ENCODE results near the gene FRYL. TPM values are rescaled to one million over a fixed set of nuclear protein-coding genes. Genes with fewer than 3 reads are reported as not detected.

FRYL gene
- total and polyA plus RNA-seq, 2 of the 13 experiments (the other 11 are each of a cell fraction or from before 2014, with no cell fraction given) = 9.7 to 19.6 TPM

DNA sequence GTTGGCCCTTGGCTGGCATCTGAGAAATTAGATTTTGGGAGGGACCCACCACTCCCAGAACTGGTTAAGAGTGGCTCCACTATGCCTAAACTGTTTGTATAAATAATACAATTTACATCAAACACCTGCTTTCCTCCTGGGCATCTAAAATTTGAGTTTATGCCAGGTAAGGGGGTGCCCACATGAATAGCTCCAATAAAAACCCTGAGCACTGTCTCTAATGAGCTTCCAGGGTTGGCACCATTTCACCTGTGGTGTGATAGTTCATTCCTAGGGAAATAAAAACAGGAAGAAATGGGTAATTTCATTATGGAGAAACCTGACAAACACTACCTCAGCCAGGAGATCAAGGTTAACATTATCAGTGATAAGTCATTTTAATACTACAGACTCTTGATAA is 119.7 kb downstream of the FRYL start:
- no peaks in the 10 kb centered on the region for H3K27me3 ChIP-seq (ENCODE audit: control insufficient read depth in 1 of 2, insufficient read depth in 2 of 2, low read length in 2 of 2)
- FAIRE-seq = no peak
- no peak overlapping the region for H3K9ac ChIP-seq (ENCODE audit: insufficient read depth, low read depth, low read length)
- no peaks in the 10 kb centered on the region for H3K79me2 ChIP-seq (ENCODE audit: insufficient read depth, low read length)
- no peak overlapping the region for H2AFZ ChIP-seq (ENCODE audit: low read length)
- H3K4me1 ChIP-seq (ENCODE audit: insufficient read depth, low read length) = no peaks in the 10 kb centered on the region
- intact Hi-C loops (cut with micrococcal nuclease; ENCODE audit: unreplicated experiment) = no loop called here
- no peaks in the 10 kb centered on the region for H3K9me3 ChIP-seq (ENCODE audit: low read length)
- H3K4me3 ChIP-seq (replicated peaks in 1 of 3; ENCODE audit: insufficient read depth in 1 of 3, low read depth in 2 of 3, low read length in 3 of 3) = no peak overlapping the region
- H3K36me3 ChIP-seq (replicated peaks in 1 of 2; ENCODE audit: control insufficient read depth in 1 of 2, insufficient read depth in 2 of 2, low read length in 2 of 2) = no peaks in the 10 kb centered on the region
- no TSS peak for BruUV-seq (replicated peaks)
- ATAC-seq = no peak
- H3K27ac ChIP-seq (ENCODE audit: extremely low read length, insufficient read depth, low read length) = no peak overlapping the region
- in situ Hi-C loops (cut with HindIII; ENCODE audit: extremely low pct_ligation_motif_present, low pct_unique_long_range_greater_than_20kb) = no loop called here
- CTCF ChIA-PET (ENCODE audit: low intra/inter-chr PET ratio, low total read pairs) = no interaction called here
- POLR2A ChIA-PET = no interaction called here
- H4K20me1 ChIP-seq (ENCODE audit: insufficient read depth, low read length) = no peaks in the 10 kb centered on the region
- DNase-seq (ENCODE audit: low spot score) = no peak
- TF ChIP-seq ZFP41 (CRISPR knock-in tag; IDR thresholded peaks at IDR 0.05; ENCODE audit: borderline replicate concordance) = no peak
- no peak for TF ChIP-seq FOXO1 (CRISPR knock-in tag; IDR thresholded peaks at IDR 0.05)
- no peak for TF ChIP-seq ZNF598 (CRISPR knock-in tag; IDR thresholded peaks at IDR 0.05; ENCODE audit: borderline replicate concordance)
- no peak for TF ChIP-seq ZBTB21 (CRISPR knock-in tag; IDR thresholded peaks at IDR 0.05)
- TF ChIP-seq, protein P1, sequence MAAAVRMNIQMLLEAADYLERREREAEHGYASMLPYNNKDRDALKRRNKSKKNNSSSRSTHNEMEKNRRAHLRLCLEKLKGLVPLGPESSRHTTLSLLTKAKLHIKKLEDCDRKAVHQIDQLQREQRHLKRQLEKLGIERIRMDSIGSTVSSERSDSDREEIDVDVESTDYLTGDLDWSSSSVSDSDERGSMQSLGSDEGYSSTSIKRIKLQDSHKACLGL (CRISPR knock-in tag; IDR thresholded peaks at IDR 0.05) = no peak
- TF ChIP-seq, protein P2, sequence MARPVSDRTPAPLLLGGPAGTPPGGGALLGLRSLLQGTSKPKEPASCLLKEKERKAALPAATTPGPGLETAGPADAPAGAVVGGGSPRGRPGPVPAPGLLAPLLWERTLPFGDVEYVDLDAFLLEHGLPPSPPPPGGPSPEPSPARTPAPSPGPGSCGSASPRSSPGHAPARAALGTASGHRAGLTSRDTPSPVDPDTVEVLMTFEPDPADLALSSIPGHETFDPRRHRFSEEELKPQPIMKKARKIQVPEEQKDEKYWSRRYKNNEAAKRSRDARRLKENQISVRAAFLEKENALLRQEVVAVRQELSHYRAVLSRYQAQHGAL (CRISPR knock-in tag; IDR thresholded peaks at IDR 0.05; ENCODE audit: not compliant biosample characterization) = no peak
- no peak for TF ChIP-seq RBM22 (optimal IDR thresholded peaks at IDR 0.05; ENCODE audit: low read length)
- no peak for TF ChIP-seq SETDB1 (CRISPR knock-in tag; IDR thresholded peaks at IDR 0.05; ENCODE audit: borderline replicate concordance)
- TF ChIP-seq SRSF4 (IDR thresholded peaks at IDR 0.05; ENCODE audit: low read depth, low read length, poor library complexity, severe bottlenecking) = no peak
- TF ChIP-seq ZNF709 (CRISPR knock-in tag; IDR thresholded peaks at IDR 0.05) = no peak
- TF ChIP-seq ZNF136 (CRISPR knock-in tag; IDR thresholded peaks at IDR 0.05; ENCODE audit: low read depth) = no peak
- TF ChIP-seq, protein P3, sequence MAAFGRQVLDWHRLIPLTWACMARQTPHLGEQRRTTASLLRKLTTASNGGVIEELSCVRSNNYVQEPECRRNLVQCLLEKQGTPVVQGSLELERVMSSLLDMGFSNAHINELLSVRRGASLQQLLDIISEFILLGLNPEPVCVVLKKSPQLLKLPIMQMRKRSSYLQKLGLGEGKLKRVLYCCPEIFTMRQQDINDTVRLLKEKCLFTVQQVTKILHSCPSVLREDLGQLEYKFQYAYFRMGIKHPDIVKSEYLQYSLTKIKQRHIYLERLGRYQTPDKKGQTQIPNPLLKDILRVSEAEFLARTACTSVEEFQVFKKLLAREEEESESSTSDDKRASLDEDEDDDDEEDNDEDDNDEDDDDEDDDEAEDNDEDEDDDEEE (CRISPR knock-in tag; IDR thresholded peaks at IDR 0.05) = no peak
- no peak for TF ChIP-seq ZNF33A (CRISPR knock-in tag; IDR thresholded peaks at IDR 0.05; ENCODE audit: borderline replicate concordance)
- TF ChIP-seq, protein P4, sequence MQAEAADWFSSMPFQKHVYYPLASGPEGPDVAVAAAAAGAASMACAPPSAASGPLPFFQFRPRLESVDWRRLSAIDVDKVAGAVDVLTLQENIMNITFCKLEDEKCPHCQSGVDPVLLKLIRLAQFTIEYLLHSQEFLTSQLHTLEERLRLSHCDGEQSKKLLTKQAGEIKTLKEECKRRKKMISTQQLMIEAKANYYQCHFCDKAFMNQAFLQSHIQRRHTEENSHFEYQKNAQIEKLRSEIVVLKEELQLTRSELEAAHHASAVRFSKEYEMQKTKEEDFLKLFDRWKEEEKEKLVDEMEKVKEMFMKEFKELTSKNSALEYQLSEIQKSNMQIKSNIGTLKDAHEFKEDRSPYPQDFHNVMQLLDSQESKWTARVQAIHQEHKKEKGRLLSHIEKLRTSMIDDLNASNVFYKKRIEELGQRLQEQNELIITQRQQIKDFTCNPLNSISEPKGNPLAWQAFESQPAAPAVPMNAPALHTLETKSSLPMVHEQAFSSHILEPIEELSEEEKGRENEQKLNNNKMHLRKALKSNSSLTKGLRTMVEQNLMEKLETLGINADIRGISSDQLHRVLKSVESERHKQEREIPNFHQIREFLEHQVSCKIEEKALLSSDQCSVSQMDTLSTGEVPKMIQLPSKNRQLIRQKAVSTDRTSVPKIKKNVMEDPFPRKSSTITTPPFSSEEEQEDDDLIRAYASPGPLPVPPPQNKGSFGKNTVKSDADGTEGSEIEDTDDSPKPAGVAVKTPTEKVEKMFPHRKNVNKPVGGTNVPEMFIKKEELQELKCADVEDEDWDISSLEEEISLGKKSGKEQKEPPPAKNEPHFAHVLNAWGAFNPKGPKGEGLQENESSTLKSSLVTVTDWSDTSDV (CRISPR knock-in tag; IDR thresholded peaks at IDR 0.05) = no peak
- TF ChIP-seq ZNF367 (CRISPR knock-in tag; IDR thresholded peaks at IDR 0.05; ENCODE audit: borderline replicate concordance) = no peak
- TF ChIP-seq, protein P5, sequence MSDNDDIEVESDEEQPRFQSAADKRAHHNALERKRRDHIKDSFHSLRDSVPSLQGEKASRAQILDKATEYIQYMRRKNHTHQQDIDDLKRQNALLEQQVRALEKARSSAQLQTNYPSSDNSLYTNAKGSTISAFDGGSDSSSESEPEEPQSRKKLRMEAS (IDR thresholded peaks at IDR 0.05) = no peak
- TF ChIP-seq, protein P6, sequence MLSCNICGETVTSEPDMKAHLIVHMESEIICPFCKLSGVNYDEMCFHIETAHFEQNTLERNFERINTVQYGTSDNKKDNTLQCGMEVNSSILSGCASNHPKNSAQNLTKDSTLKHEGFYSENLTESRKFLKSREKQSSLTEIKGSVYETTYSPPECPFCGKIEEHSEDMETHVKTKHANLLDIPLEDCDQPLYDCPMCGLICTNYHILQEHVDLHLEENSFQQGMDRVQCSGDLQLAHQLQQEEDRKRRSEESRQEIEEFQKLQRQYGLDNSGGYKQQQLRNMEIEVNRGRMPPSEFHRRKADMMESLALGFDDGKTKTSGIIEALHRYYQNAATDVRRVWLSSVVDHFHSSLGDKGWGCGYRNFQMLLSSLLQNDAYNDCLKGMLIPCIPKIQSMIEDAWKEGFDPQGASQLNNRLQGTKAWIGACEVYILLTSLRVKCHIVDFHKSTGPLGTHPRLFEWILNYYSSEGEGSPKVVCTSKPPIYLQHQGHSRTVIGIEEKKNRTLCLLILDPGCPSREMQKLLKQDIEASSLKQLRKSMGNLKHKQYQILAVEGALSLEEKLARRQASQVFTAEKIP (CRISPR knock-in tag; IDR thresholded peaks at IDR 0.05; ENCODE audit: borderline replicate concordance) = no peak
- no peak for TF ChIP-seq HNRNPLL (IDR thresholded peaks at IDR 0.05; ENCODE audit: low read depth, low read length, poor library complexity, severe bottlenecking)
- H3K4me2 ChIP-seq (ENCODE audit: low read depth, low read length) = no peak overlapping the region

All from HepG2 (cell line).